ENCODE results near the gene BAD. TPM values are rescaled to one million over a fixed set of nuclear protein-coding genes. Genes with fewer than 3 reads are reported as not detected.
A peak's percentile ranks its signal among the peaks of the same experiment; 100 is the strongest.
"Not testable (repeated sequence)": the region's sequence is repeated elsewhere in the genome, so short reads cannot be mapped to it uniquely, and the experiment has no call there.

Gene BAD
- total RNA-seq, 1 donor from 2014 or later: 121 TPM

GRCh38 chr11:64246871-64247728 is 37.4 kb downstream of the BAD start, which contains the start of gene PPP1R14B:
PPP1R14B (minus strand) TSS chr11:64246943; CDS start chr11:64246673, 270 bp downstream.
- no peak for DNase-seq (ENCODE audit: extremely low read depth, low read depth, low spot score)

DNA sequence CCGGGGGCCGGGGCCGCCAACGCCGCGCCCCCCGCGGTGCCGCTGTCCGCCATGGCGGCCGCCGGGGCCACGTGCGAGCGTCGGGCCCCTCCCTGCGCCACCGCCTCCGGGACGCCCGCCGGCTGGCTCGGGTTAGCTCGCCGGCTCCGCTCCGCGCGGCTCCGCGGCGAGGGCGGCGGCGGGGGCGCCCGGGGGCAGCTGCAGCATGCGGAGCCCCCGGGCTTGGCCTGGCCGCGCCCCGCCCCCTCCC is 37.9 kb downstream of the BAD start:
- DNase-seq (ENCODE audit: extremely low read depth, low read depth, low spot score): not testable (repeated sequence)

- no peak for DNase-seq (ENCODE audit: extremely low read depth, low read depth, low spot score)
Observed at GRCh38 chr11:64245797-64246620, 38.5 kb downstream of the BAD start.

DNA sequence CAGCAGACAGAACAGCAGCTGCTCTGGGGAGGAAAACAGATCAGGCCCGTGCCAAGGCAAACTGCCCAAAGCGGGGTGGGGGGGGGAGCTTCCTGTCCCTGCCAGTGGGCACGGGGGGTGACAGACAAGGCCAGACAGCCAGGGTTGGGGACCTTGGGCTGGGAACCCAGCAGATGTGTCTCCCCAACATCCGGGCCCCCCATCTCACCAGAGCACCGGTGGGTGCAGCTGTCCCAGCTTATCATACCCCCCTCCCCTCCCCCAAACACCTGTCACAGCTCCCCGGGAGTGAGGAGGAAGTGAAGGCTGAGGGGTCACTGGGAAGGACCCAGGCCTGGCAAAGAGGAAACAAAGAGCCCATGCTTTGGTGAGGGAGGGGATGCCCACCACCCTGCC is 39.1 kb downstream of the BAD start:
- no peak for DNase-seq (ENCODE audit: extremely low read depth, low read depth, low spot score)

DNA sequence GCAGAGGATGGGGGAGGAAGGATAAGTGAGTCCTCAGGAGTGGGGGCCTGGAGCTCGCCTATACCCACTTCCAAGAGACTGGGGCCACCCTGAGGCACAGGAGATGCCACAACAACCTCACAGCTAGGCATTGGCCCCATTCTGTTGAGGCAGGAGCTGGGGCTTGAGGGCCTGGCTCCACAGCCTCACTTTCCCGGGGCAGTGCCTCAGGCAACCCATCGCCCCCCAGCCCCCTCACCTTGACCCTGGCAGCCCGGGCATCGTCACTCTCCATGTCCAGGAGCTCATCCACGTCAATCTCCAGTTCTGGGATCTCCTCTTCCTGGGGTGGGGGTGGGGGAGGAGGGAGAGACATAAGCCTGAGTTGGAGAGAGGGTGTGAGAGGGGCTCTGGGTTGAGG is 39.5 kb downstream of the BAD start:
- no peak for DNase-seq (ENCODE audit: extremely low read depth, low read depth, low spot score)

DNA sequence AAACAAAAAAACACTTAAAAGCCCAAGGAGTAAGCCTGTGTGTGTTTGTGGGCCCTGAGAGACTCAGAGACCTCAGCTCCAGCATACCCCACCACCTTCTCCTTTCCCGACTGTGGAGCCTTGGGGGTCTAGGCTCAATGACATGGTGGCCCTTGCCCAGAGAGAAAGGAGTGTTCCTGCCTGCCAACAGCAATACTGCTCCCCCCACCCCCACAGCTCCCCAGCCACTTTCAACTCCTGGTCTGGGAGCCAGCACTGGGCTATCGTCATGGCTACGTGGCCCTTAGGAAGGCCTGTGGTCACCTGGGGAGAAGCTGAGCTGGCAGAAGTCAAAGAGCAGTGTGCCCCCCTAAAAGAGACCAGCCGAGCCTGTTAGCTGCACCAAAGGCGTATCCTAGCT is 40.4 kb downstream of the BAD start:
- DNase-seq (ENCODE audit: extremely low read depth, low read depth, low spot score): no peak

GRCh38 chr11:64243236-64243854 is 41.1 kb downstream of the BAD start:
- DNase-seq (ENCODE audit: extremely low read depth, low read depth, low spot score): no peak

GRCh38 chr11:64241491-64242374 is 42.7 kb downstream of the BAD start:
- peak; percentile 87 for DNase-seq (ENCODE audit: extremely low read depth, low read depth, low spot score)

DNA sequence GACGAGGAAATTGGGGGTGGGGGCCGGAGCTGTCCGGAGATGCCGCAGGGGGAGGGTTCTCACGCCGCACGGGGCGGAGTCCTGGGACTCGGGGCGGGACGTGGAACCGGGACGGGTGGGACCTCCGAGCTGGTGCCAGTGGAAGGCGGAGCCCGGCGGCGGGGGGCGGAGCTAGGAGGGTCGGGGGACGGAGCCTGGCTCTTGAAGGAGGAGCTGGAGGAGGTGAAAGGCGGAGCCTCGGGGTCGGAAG is 43.3 kb downstream of the BAD start:
- no peak for DNase-seq (ENCODE audit: extremely low read depth, low read depth, low spot score)

DNA sequence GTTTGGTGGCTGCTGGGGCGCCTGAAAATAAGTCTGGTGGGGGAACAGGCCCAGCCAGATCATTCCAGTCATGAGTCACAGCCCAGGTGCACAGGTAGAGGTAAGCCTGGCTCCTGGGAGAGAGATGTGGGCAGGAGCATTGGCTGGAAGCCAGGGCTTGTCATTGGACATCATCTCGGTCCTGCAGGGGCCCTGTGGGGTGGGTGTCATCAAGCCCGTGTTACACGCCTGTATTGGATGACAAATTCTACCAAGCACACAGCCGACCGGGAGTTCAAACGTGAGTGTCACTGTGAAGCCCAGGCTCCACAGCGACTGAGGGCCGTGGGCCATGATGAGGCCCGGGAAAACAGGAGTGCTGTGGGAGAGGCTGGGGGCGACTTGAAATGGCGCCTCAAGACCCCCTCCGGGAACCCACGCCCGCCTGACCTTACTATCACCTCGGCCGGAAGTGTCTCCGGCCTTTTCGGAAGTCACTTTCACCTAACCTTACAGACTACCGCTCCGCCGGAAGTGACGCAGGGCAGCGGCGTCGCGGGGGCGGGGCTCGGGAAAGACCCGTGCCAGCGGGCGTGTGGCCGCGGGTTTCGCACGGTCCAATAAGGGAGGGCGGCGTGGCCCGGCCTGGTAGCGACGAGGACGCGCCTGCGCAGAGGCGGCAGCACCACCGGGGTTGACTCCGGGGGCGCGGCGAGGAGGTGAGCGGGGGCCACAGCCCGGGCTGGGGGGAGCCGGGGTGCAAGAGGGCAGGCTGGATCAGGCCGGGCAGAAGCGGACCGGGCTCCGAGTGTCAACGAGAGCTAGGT is 43.8 kb downstream of the BAD start, which contains the start of gene FKBP2:
FKBP2 (plus strand) TSS at position 661 of the 806 bp plus-strand sequence. CDS start 1,293 bp downstream, outside the sequence.
- DNase-seq (ENCODE audit: extremely low read depth, low read depth, low spot score): peak; percentile 55

DNA sequence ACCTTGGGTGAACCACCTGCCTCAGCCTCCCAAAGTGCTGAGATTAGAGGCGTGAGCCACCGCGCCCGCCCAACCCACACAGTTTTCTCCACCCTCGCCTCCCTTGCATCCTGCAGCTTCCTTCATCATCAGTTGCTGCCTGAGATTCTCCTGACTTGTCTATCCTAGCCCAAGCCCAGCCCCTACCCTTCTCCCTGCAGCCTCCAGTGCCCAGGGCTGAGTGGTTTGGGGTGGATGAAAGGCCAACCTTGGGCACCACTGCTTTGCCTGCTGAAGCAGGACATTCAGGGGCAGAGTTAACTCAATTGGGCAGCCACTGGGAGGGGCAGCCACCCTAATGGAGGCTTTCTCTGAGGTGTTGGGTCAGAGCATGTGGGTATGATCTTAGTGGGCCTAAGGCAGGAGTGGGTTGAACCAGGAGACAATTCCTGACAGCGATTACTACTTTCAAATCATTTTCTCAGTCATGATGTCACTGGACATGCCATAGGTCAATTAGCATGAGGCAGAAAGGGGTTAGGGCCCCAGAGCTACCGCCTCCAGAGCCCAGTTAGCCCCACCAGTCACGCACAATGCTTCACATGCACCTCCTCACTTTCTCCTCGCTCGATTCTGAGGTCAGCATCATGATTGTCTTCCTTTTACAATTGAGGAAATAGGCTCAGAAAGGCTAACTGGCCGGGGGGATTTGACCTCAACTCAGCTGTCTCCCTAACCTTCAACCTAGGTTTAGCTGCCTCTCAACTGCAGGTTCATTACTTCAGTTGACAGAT is 44.6 kb downstream of the BAD start:
- no peak for DNase-seq (ENCODE audit: extremely low read depth, low read depth, low spot score)

- DNase-seq (ENCODE audit: extremely low read depth, low read depth, low spot score): no peak
Observed at GRCh38 chr11:64238999-64239398, 45.5 kb downstream of the BAD start.

DNA sequence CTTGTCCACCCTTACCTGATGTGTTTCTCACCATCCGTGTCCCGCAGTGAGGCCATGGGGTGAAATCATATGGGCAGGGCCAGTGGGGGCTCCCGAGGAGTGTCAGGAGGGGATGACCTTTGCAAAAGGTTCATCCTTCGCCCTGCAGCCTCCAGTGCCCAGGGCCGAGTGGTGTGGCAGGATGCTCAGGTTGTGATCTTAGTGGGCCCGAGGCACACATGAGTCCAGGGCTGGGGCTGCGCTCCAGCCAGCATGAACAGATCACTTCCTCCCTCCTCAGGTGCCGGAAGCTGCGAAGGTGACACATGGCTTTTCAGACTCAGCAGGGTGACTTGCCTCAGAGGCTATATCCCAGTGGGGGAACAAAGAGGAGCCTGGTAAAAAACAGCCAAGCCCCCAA is 46.4 kb downstream of the BAD start:
- no peak for DNase-seq (ENCODE audit: extremely low read depth, low read depth, low spot score)

DNA sequence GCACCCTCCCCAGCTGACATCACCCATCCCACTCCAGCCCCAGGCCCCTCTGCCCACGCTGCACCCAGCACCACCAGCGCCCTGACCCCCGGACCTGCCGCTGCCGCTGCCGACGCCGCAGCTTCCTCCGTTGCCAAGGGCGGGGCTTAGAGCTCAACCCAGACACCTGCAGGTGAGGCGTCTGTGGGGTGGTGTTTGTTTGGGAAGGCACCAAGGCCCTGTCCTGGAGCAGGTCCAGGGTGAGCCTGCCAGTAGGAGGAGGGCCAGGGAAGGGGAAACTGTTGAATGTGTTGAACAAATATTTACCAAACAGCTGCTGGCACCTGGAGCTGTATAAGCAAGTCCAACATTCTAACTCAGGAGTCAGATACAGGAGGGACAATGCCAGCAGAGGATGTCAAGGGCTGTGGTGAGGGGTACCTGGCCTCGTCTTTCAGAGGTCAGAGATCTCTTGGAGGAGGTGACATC is 46.9 kb downstream of the BAD start:
- no peak for DNase-seq (ENCODE audit: extremely low read depth, low read depth, low spot score)

- no peak for DNase-seq (ENCODE audit: extremely low read depth, low read depth, low spot score)
Observed at GRCh38 chr11:64235437-64236161, 48.9 kb downstream of the BAD start.

DNA sequence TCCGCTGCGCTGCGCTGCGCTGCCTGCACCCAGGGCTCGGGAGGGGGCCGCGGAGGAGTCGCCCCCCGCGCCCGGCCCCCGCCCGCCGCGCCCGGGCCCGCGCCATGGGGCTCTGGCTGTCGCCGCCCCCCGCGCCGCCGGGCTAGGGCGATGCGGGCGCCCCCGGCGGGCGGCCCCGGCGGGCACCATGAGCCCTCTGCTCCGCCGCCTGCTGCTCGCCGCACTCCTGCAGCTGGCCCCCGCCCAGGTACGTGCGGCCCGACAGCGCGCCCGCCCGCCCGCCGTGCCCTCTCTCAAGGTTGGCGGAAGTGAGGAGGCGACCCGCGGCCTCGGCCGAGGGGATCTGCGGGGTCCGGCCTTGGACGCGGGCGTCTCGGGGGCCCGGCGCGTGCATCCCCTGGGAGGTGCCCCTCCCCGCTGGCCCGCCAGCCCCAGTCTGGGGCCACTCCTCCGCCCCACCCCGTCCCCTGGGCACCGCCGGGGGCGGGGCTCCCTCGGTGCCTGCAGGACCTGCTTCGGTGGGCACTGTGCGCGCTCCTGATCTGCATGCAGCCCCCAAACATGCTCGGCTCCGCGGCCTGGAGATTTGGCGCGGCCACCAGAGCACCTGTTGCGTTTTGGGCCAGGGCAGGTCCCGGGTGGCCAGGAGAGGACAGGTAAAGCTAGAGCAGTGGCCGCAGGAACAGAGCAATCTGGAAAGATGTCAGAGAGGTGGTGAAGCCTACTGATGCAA is 49.7 kb downstream of the BAD start:
- DNase-seq (ENCODE audit: extremely low read depth, low read depth, low spot score): no peak

- DNase-seq (ENCODE audit: extremely low read depth, low read depth, low spot score): no peak
Observed at GRCh38 chr11:64233913-64234586, 50.4 kb downstream of the BAD start, which contains the start of gene VEGFB. VEGFB (plus strand) TSS chr11:64234584; CDS start chr11:64234834, 250 bp downstream.

Measured in glomerular endothelial cell (primary cell).